OCI-LY1 (cell line): Measurements from ENCODE around the gene SCRN1.

Experiments used
- H2AFZ ChIP-seq: fragments of 200-600 bp; sonication (generic), shearing (Covaris generic); 2 replicates; pipeline ENCODE4 v1.6.0; 2014; ENCODE audit warnings: antibody characterized with exemption, mild to moderate bottlenecking, low read length
- H3F3A ChIP-seq: fragments of 200-600 bp; sonication (generic), shearing (Covaris generic); 2 replicates; pipeline ENCODE4 v1.6.0; 2014; ENCODE audit warnings: mild to moderate bottlenecking, antibody characterized with exemption, low read length, moderate library complexity; ENCODE audit not compliant: insufficient read depth
- H3K27ac ChIP-seq: fragments of 200-600 bp; sonication (generic); 2 replicates; pipeline ENCODE4 v1.5.1; 2014; ENCODE audit warnings: low read length, mixed run types, mild to moderate bottlenecking, low read depth; ENCODE audit not compliant: poor library complexity, severe bottlenecking
- H3K27me3 ChIP-seq: fragments of 200-600 bp; sonication (generic); 2 replicates; pipeline ENCODE4 v1.6.0; 2014; ENCODE audit warnings: antibody characterized with exemption, mild to moderate bottlenecking, low read length, moderate library complexity; ENCODE audit not compliant: insufficient read depth
- H3K36me3 ChIP-seq: fragments of 200-600 bp; sonication (generic); 2 replicates; pipeline ENCODE4 v1.6.1; 2014; ENCODE audit warnings: mild to moderate bottlenecking, antibody characterized with exemption, low read length, moderate library complexity, mixed read lengths; ENCODE audit not compliant: insufficient read depth
- H3K4me1 ChIP-seq: fragments of 200-600 bp; sonication (generic); 2 replicates; pipeline ENCODE4 v1.5.1; 2014; ENCODE audit warnings: mild to moderate bottlenecking, low read length, moderate library complexity; ENCODE audit not compliant: insufficient read depth, severe bottlenecking
- H3K4me2 ChIP-seq: fragments of 200-600 bp; sonication (generic), shearing (Covaris generic); 2 replicates; pipeline ENCODE4 v1.6.1; 2014; ENCODE audit warnings: low read length
- H3K4me3 ChIP-seq: fragments of 200-600 bp; sonication (generic); 2 replicates; pipeline ENCODE4 v1.5.1; 2014; ENCODE audit warnings: low read length, low read depth, mild to moderate bottlenecking, mixed read lengths; ENCODE audit not compliant: poor library complexity, severe bottlenecking
- H3K79me2 ChIP-seq: fragments of 200-600 bp; shearing (Covaris generic); 2 replicates; pipeline ENCODE4 v1.6.1; 2016; ENCODE audit warnings: mixed run types, low read length, mixed read lengths; ENCODE audit not compliant: insufficient read depth
- H3K9ac ChIP-seq: fragments of 200-600 bp; sonication (generic), shearing (Covaris generic); 2 replicates; pipeline ENCODE4 v1.6.1; 2014; ENCODE audit warnings: mild to moderate bottlenecking, low read length, mixed read lengths
- H3K9me2 ChIP-seq: fragments of 200-600 bp; sonication (generic), shearing (Covaris generic); 2 replicates; pipeline ENCODE4 v1.6.1; 2014; ENCODE audit warnings: low read depth, mild to moderate bottlenecking, low read length, mixed read lengths
- H3K9me3 ChIP-seq: fragments of 200-600 bp; shearing (Covaris generic); 2 replicates; pipeline ENCODE4 v1.6.1; 2014; ENCODE audit warnings: low read length, mixed read lengths
- H4K20me1 ChIP-seq: fragments of 200-600 bp; sonication (generic), shearing (Covaris generic); 2 replicates; pipeline ENCODE4 v1.6.0; 2016; ENCODE audit warnings: mild to moderate bottlenecking, low read length; ENCODE audit not compliant: insufficient read depth
- EZH2 ChIP-seq: fragments of 200-600 bp; sonication (generic), shearing (Covaris generic); IDR thresholded peaks from 2 replicates; pipeline ENCODE4 v1.8.0; 2017; ENCODE audit warnings: borderline replicate concordance, mixed run types, mild to moderate bottlenecking, antibody characterized with exemption, low read length, moderate library complexity, mixed read lengths
- TF ChIP-seq, protein P1 (sequence below): fragments of 200-600 bp; sonication (generic), shearing (Covaris generic); IDR thresholded peaks from 2 replicates; pipeline ENCODE4 v1.5.1; 2017; ENCODE audit warnings: mild to moderate bottlenecking, antibody characterized with exemption, low read length, moderate library complexity, mixed read lengths

SCRN1 gene

DNA sequence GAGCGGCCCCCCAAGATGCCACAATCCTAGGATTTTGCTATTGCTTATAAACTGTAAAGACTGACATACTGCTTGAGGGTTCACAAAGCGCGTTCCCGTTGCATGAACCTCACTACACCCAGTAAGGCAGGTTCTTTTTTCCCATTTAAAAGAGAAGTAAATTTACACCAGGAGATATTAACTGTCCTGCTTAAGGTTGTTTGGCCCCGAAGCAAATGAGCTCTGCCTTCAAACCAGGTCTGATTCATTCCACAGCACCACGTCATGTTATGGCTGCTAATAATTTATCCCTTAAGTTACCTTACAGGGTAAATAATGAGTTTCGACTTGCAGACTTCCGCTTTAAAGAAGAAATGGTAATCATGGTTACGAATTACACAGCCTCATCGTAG is 37.5 kb upstream of the SCRN1 start:
- 0 out of 2 replicates have a peak, but pooled peaks cover 3% of the 10 kb centered on the region for H3K9me3 ChIP-seq
- peak overlapping the region; percentile 47 for H2AFZ ChIP-seq
- H3K9ac ChIP-seq, result peak overlapping the region; percentile 70
- no peaks in the 10 kb centered on the region for H3F3A ChIP-seq
- H3K27me3 ChIP-seq, result no peaks in the 10 kb centered on the region
- no peaks in the 10 kb centered on the region for H3K9me2 ChIP-seq
- H3K27ac ChIP-seq, result peak overlapping the region; percentile 80
- peak overlapping the region; percentile 76 for H3K4me3 ChIP-seq
- peaks cover 13% of the 10 kb centered on the region for H3K36me3 ChIP-seq
- peaks cover 12% of the 10 kb centered on the region for H3K79me2 ChIP-seq
- no peak for TF ChIP-seq EZH2
- TF ChIP-seq, protein P1, sequence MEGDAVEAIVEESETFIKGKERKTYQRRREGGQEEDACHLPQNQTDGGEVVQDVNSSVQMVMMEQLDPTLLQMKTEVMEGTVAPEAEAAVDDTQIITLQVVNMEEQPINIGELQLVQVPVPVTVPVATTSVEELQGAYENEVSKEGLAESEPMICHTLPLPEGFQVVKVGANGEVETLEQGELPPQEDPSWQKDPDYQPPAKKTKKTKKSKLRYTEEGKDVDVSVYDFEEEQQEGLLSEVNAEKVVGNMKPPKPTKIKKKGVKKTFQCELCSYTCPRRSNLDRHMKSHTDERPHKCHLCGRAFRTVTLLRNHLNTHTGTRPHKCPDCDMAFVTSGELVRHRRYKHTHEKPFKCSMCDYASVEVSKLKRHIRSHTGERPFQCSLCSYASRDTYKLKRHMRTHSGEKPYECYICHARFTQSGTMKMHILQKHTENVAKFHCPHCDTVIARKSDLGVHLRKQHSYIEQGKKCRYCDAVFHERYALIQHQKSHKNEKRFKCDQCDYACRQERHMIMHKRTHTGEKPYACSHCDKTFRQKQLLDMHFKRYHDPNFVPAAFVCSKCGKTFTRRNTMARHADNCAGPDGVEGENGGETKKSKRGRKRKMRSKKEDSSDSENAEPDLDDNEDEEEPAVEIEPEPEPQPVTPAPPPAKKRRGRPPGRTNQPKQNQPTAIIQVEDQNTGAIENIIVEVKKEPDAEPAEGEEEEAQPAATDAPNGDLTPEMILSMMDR, result no peak
- H3K4me1 ChIP-seq, result peaks cover 45% of the 10 kb centered on the region
- peak overlapping the region; percentile 81 for H3K4me2 ChIP-seq
- H4K20me1 ChIP-seq, result no peaks in the 10 kb centered on the region

DNA sequence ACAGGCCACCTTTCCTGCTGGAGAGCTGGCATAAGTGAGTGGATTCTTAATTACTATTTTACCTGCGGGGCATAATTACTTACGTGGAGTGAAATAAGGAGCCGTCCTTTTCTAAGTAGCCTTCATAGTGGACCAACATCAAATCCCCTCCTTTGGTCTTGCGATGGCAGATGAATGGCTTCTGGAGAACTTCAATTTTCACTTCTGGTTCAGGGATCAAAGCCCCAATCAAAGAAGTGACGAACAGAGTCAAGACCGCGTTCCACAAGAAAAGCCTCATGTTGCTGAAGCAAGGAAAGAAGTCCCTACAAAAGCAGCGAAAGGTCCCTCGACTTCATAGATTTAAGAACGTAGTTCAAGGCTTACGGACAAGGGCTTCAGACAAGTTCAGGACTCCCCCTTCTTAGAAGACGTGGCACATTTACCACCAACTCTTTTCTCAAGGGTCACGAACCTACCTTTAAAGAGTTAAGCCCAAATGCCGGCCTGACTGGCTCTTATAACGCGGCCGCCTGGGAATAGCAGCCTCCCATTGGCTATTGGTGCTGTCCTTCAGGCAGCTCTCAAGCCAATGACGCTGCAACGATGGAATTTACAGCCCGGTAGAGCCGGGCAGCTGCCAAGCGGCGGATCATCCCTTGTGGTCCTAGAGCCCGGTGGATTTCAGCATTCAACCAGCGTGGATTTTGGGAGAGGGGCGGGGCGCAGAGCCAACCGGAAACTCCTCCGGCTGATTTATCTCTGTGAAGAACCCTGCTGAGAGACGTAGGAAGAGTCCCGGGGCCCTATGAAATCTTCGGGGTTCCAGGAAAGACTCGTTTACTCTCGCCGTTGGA is 36.8 kb upstream of the SCRN1 start, which contains the start of gene FKBP14:
TSS of gene FKBP14 (minus strand) at position 474 of the 836 bp plus-strand sequence. CDS start at position 280, 194 bp downstream.
- Histone ChIP-seq H3K4me1 (peaks cover 50% of the 10 kb centered on the region), H3K36me3 (peaks cover 13% of the 10 kb centered on the region), H3K9ac (peak within 1 kb of the TSS; percentile 80), H3K9me3 (0 out of 2 replicates have a peak, but pooled peaks cover 3% of the 10 kb centered on the region), H3F3A (no peaks in the 10 kb centered on the region), H3K4me2 (peak within 1 kb of the TSS; percentile 81), H2AFZ (peak within 1 kb of the TSS; percentile 63), H3K79me2 (peaks cover 12% of the 10 kb centered on the region), H3K4me3 (peak within 1 kb of the TSS; percentile 76), H3K27me3 (no peaks in the 10 kb centered on the region), H4K20me1 (no peaks in the 10 kb centered on the region), H3K27ac (peak within 1 kb of the TSS; percentile 80), H3K9me2 (no peaks in the 10 kb centered on the region)
- TF ChIP-seq, protein P1, result no peak
- no peak for TF ChIP-seq EZH2

DNA sequence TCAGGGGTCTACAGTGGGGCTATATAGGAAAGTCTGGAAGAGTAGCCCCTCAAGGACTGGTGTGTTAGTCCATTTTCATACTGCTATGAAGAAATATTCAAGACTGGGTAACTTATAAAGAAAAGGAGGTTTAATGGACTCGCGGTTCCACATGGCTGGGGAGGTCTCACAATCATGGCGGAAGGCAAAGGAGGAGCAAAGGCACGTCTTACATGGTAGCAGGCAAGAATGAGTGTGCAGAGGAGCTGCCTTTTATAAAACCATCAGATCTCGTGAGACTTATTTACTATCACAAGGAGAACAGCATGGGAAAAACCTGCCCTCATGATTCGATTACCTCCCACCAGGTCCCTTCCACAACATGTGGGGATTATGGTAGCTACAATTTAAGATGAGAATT is 33.9 kb upstream of the SCRN1 start:
- TF ChIP-seq, protein P1, result no peak
- no peak for TF ChIP-seq EZH2
- H3K4me1 ChIP-seq, result peaks cover 48% of the 10 kb centered on the region
- H3K79me2 ChIP-seq, result peaks cover 12% of the 10 kb centered on the region
- no peaks in the 10 kb centered on the region for H3K27me3 ChIP-seq
- peaks cover 18% of the 10 kb centered on the region for H3K36me3 ChIP-seq
- no peaks in the 10 kb centered on the region for H3F3A ChIP-seq
- no peak overlapping the region for H3K4me2 ChIP-seq
- no peak overlapping the region for H3K4me3 ChIP-seq
- H3K9me2 ChIP-seq, result no peaks in the 10 kb centered on the region
- H4K20me1 ChIP-seq, result no peaks in the 10 kb centered on the region
- H3K9ac ChIP-seq, result no peak overlapping the region
- no peak overlapping the region for H3K27ac ChIP-seq
- no peak overlapping the region for H2AFZ ChIP-seq
- 0 out of 2 replicates have a peak, but pooled peaks cover 3% of the 10 kb centered on the region for H3K9me3 ChIP-seq
